Nephron progenitor cell (in vitro differentiated cells): ENCODE measurements around the gene EMX2.
"Not testable (repeated sequence)": the region's sequence is repeated elsewhere in the genome, so short reads cannot be mapped to it uniquely, and the experiment has no call there.

ENCODE experiments used
- DNase-seq: peaks from one replicate; pipeline ENCODE4 v3.0.0; 2021
- H3K27ac Mint-ChIP-seq: 2 replicates; pipeline ENCODE4 v1.8.0; 2021; ENCODE audit warnings: mild to moderate bottlenecking, moderate library complexity, mixed read lengths
- H3K27me3 Mint-ChIP-seq: 2 replicates; pipeline ENCODE4 v1.8.0; 2021; ENCODE audit warnings: mild to moderate bottlenecking, low read depth, mixed read lengths; ENCODE audit not compliant: poor library complexity
- H3K36me3 Mint-ChIP-seq: 2 replicates; pipeline ENCODE4 v1.8.0; 2021; ENCODE audit warnings: low read depth, mixed read lengths
- H3K4me1 Mint-ChIP-seq: 2 replicates; pipeline ENCODE4 v1.8.0; 2021; ENCODE audit warnings: mixed read lengths
- H3K4me3 Mint-ChIP-seq: 2 replicates; pipeline ENCODE4 v1.8.0; 2021; ENCODE audit warnings: mild to moderate bottlenecking, moderate library complexity, mixed read lengths
- H3K9me3 Mint-ChIP-seq: 2 replicates; pipeline ENCODE4 v1.8.0; 2021; ENCODE audit warnings: mild to moderate bottlenecking, moderate library complexity, mixed read lengths
- TF ChIP-seq, protein P1 (sequence below): fragments of 200-600 bp; sonication (generic); IDR thresholded peaks from 2 replicates; pipeline ENCODE4 v1.5.0; 2021; ENCODE audit warnings: antibody characterized with exemption

The EMX2 gene

DNA sequence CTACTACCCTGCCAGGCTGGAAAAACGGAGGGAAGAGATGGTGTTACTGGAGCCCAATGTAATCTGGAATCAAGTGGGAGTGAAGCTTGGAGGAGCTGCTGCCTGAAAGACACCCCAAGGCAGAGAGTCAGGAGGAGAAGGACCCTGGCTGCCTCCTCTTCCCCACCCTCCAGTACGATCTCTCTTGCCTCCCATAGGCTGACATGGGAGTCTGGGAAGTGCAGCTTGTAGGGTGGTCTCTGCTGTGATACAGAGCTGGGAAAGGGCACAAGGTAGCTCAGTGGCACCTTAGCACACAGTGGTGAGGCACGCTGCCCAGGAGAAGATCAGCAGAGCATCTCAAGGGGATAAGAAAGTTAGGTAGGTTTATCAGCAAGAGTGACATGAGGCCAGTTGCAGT lies 35.9 kb downstream of the EMX2 start:
- H3K9me3 Mint-ChIP-seq: no peaks in the 10 kb centered on the region
- peaks cover 27% of the 10 kb centered on the region for H3K27me3 Mint-ChIP-seq
- H3K27ac Mint-ChIP-seq: no peak overlapping the region
- H3K36me3 Mint-ChIP-seq: no peaks in the 10 kb centered on the region
- TF ChIP-seq, protein P1, sequence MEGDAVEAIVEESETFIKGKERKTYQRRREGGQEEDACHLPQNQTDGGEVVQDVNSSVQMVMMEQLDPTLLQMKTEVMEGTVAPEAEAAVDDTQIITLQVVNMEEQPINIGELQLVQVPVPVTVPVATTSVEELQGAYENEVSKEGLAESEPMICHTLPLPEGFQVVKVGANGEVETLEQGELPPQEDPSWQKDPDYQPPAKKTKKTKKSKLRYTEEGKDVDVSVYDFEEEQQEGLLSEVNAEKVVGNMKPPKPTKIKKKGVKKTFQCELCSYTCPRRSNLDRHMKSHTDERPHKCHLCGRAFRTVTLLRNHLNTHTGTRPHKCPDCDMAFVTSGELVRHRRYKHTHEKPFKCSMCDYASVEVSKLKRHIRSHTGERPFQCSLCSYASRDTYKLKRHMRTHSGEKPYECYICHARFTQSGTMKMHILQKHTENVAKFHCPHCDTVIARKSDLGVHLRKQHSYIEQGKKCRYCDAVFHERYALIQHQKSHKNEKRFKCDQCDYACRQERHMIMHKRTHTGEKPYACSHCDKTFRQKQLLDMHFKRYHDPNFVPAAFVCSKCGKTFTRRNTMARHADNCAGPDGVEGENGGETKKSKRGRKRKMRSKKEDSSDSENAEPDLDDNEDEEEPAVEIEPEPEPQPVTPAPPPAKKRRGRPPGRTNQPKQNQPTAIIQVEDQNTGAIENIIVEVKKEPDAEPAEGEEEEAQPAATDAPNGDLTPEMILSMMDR: no peak
- no peak for DNase-seq
- peaks cover 34% of the 10 kb centered on the region for H3K4me1 Mint-ChIP-seq
- no peak overlapping the region for H3K4me3 Mint-ChIP-seq

DNA sequence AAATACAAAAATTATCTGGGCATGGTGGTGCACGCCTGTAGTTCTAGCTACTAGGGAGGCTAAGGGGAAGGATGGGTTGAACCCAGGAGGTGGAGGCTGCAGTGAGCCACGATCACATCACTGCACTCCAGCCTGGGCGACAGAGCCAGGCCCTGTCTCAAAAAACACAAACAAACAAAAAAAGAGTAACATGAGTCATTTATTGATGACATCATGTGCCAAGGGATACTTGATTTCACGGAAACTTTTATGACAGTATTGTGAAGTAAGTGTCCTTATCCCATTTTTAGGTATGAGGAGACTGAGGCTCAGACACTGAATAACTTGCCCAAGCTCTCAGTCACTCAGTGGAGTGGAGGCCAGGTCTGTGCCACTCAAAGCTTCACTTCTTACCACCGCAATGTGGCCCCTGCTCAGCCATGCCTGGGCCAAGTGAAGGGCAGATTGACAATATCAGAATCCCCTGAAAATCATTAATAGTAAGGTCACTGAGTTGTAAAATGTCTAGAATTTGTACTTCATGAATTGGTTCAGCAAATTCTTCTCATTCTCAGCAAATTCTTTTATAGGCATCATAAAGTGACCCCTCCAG lies 36.5 kb downstream of the EMX2 start:
- DNase-seq: no peak
- TF ChIP-seq, protein P1: no peak
- peaks cover 32% of the 10 kb centered on the region for H3K4me1 Mint-ChIP-seq
- no peaks in the 10 kb centered on the region for H3K9me3 Mint-ChIP-seq
- H3K27me3 Mint-ChIP-seq: peaks cover 30% of the 10 kb centered on the region
- H3K27ac Mint-ChIP-seq: no peak overlapping the region
- H3K36me3 Mint-ChIP-seq: no peaks in the 10 kb centered on the region
- no peak overlapping the region for H3K4me3 Mint-ChIP-seq

DNA sequence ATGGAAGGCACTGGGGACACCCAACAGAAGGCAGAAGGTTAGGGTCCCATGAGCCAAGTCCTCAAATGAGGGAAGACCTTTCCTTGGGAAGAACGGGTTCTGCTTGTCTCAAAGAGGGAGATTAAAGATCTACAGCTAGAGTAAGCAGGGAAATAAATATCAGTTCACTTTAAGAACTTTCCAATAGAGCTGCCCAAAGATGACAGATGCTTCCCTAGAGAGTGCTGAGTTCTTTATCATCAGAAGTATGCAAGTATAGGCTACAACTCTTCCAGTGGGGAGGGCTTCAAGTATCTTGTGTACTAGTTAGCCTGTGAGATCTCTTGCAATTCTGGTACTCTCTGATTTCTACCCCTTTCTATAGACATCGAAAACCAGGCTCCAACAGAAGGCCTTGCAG lies 39.4 kb downstream of the EMX2 start:
- TF ChIP-seq, protein P1: no peak
- H3K27ac Mint-ChIP-seq: no peak overlapping the region
- H3K4me3 Mint-ChIP-seq: no peak overlapping the region
- peaks cover 35% of the 10 kb centered on the region for H3K27me3 Mint-ChIP-seq
- H3K36me3 Mint-ChIP-seq: no peaks in the 10 kb centered on the region
- DNase-seq: no peak
- peaks cover 10% of the 10 kb centered on the region for H3K4me1 Mint-ChIP-seq
- H3K9me3 Mint-ChIP-seq: no peaks in the 10 kb centered on the region

DNA sequence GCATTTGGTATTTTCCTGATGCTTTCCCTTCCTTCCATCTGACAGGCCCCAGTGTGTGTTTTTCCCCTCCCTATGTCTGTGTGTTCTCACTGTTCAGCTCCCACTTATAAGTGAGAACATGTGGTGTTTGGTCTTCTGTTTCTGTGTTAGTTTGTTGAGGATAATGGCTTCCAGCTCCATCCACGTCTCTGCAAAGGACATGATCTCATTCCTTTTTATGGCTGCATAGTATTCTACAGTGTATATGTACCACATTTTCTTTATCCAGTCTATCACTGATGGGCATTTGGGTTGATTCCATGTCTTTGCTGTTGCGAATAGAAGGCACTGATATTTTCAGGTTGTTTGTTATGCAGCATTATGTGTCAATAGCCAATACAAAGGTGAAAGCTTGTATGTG lies 42.3 kb downstream of the EMX2 start:
- peaks cover 35% of the 10 kb centered on the region for H3K27me3 Mint-ChIP-seq
- H3K9me3 Mint-ChIP-seq, H3K4me3 Mint-ChIP-seq, DNase-seq, H3K36me3 Mint-ChIP-seq, H3K27ac Mint-ChIP-seq, H3K4me1 Mint-ChIP-seq: not testable (repeated sequence)

DNA sequence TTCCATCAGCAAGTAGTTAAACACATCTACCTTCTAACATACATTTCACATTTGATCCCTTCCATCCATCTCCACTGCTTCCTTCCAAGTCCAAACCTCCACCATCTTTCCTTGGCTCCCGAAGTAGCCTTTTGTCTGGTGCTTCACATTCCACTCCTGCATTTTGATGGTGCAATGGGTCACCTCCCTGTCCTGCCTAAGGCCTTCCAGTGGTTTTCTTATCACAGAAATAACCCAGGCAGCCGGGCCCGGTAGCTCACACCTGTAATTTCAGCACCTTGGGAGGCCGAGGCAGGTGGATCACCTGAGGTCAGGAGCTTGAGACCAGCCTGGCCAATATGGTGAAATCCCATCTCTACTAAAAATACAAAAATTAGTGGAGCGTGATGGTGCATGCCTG lies 44.5 kb downstream of the EMX2 start:
- peaks cover 28% of the 10 kb centered on the region for H3K27me3 Mint-ChIP-seq
- TF ChIP-seq, protein P1: no peak
- H3K36me3 Mint-ChIP-seq: no peaks in the 10 kb centered on the region
- no peak overlapping the region for H3K27ac Mint-ChIP-seq
- H3K9me3 Mint-ChIP-seq: no peaks in the 10 kb centered on the region
- no peak for DNase-seq
- no peak overlapping the region for H3K4me3 Mint-ChIP-seq
- H3K4me1 Mint-ChIP-seq: no peaks in the 10 kb centered on the region

DNA sequence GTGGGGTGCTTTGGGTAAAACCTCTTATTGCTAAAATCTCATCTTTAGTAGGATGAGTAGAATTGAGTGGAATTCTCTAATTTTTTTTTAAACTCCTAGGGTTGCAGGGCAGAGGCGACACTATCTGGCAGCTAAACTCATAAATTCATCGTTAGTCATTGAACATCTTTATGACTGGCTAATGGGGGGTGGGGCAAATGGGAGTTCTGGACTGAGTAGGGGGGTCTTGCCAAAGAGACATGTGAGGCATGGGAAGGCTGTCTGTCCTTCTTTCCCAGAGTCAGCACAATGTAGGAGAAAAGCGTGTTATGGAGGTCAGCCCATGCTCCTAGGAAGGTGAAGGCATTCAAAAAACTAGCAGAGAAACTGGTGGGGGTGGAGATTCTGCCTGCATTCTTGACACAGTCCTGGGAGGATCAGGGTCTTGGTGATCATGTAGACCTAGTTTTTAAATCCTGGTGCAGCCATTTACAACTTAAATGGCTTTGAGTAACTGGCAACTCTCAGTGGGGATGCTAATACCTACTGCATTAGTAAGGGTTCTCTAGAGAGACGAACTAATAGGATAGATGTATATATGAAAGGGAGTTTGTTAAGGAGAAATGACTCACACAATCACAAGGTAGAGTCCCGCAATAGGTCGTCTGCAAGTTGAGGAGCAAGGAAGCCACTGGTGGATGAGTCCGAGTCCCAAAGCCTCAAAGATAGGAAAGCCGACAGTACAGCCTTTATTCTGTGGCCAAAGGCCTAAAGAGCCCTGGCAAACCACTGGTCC lies 47.7 kb downstream of the EMX2 start:
- Mint-ChIP-seq H3K36me3 (no peaks in the 10 kb centered on the region), H3K4me3 (no peak overlapping the region), H3K27ac (no peak overlapping the region), H3K9me3 (no peaks in the 10 kb centered on the region), H3K4me1 (no peaks in the 10 kb centered on the region), H3K27me3 (peaks cover 27% of the 10 kb centered on the region)
- no peak for DNase-seq
- TF ChIP-seq, protein P1: no peak
